Keratinocyte (primary cell): Measurements from ENCODE around the gene GRB2. TPM values are rescaled to one million over a fixed set of nuclear protein-coding genes. Genes with fewer than 3 reads are reported as not detected.

ENCODE experiments used
- DNase-seq: peaks from one replicate; pipeline ENCODE4 v3.0.0-alpha.2; 2011; ENCODE audit warnings: low read depth, missing footprints, low spot score
- FAIRE-seq: peaks from 2 replicates; lab custom pipeline; 2011; peaks lifted over from hg19 to GRCh38; lab: Jason Lieb, UNC
- H2AFZ ChIP-seq: 2 replicates; pipeline ENCODE4 v1.6.0; 2012; ENCODE audit warnings: low read length, control low read depth, inconsistent platforms; ENCODE audit not compliant: control insufficient read depth
- H3K27ac ChIP-seq: 2 replicates; pipeline ENCODE4 v1.5.1; 2011; ENCODE audit warnings: low read length; ENCODE audit not compliant: control insufficient read depth, insufficient read depth
- H3K27me3 ChIP-seq: 3 replicates; pipeline ENCODE4 v1.6.0; 2011; ENCODE audit warnings: low read length; ENCODE audit not compliant: control insufficient read depth, insufficient read depth; ENCODE audit errors: extremely low read depth
- H3K36me3 ChIP-seq, 2 experiments: 2 replicates in 1 of 2; 3 replicates in 1 of 2; pipeline ENCODE4 v1.5.1; 2011; ENCODE audit warnings: low read length in 2 of 2, mild to moderate bottlenecking in 1 of 2; ENCODE audit not compliant: control insufficient read depth in 2 of 2, insufficient read depth in 2 of 2; ENCODE audit errors: extremely low read depth in 1 of 2
- H3K4me1 ChIP-seq: 3 replicates; pipeline ENCODE4 v1.5.1; 2011; ENCODE audit warnings: low read length; ENCODE audit not compliant: control insufficient read depth, insufficient read depth; ENCODE audit errors: extremely low read depth
- H3K4me2 ChIP-seq: 3 replicates; pipeline ENCODE4 v1.6.0; 2011; ENCODE audit warnings: low read depth, low read length; ENCODE audit not compliant: control insufficient read depth, insufficient read depth; ENCODE audit errors: extremely low read depth
- H3K4me3 ChIP-seq, 3 experiments: fragments of 200-600 bp in 1 of 3; sonication (generic) in 1 of 3; 2 replicates in 2 of 3; 3 replicates in 1 of 3; pipeline ENCODE4 v1.5.1; 2011 to 2016; ENCODE audit warnings: low read length in 3 of 3, mild to moderate bottlenecking in 3 of 3, control low read depth in 2 of 3, inconsistent platforms in 1 of 3, low read depth in 1 of 3, mixed read lengths in 1 of 3, mixed run types in 1 of 3, moderate library complexity in 1 of 3; ENCODE audit not compliant: control insufficient read depth in 2 of 3, insufficient read depth in 2 of 3; ENCODE audit errors: extremely low read depth in 1 of 3
- H3K79me2 ChIP-seq: 2 replicates; pipeline ENCODE4 v1.6.0; 2012; ENCODE audit warnings: low read length; ENCODE audit not compliant: control insufficient read depth, insufficient read depth
- H3K9ac ChIP-seq: 3 replicates; pipeline ENCODE4 v1.6.0; 2011; ENCODE audit warnings: low read length; ENCODE audit not compliant: control insufficient read depth, insufficient read depth; ENCODE audit errors: extremely low read depth
- H3K9me1 ChIP-seq: 3 replicates; pipeline ENCODE4 v1.6.0; 2011; ENCODE audit warnings: low read length; ENCODE audit not compliant: control insufficient read depth, insufficient read depth; ENCODE audit errors: extremely low read depth
- H3K9me3 ChIP-seq: 2 replicates; pipeline ENCODE4 v1.5.1; 2012; ENCODE audit warnings: low read depth, low read length; ENCODE audit not compliant: control insufficient read depth
- H4K20me1 ChIP-seq: 3 replicates; pipeline ENCODE4 v1.6.0; 2011; ENCODE audit warnings: low read length; ENCODE audit not compliant: control insufficient read depth, insufficient read depth; ENCODE audit errors: extremely low read depth
- CTCF ChIP-seq, 3 experiments: IDR thresholded peaks in 1 of 3; conservative IDR thresholded peaks in 1 of 3; optimal IDR thresholded peaks in 1 of 3; 2 replicates in 2 of 3; 3 replicates in 1 of 3; pipeline versions ENCODE3 to v1.5.1; 2011; ENCODE audit warnings: low read length in 3 of 3, mild to moderate bottlenecking in 3 of 3, moderate library complexity in 2 of 3, control low read depth in 1 of 3, inconsistent platforms in 1 of 3; ENCODE audit not compliant: insufficient read depth in 2 of 3; ENCODE audit errors: extremely low read depth in 1 of 3
- EZH2 ChIP-seq: IDR thresholded peaks from one replicate; pipeline ENCODE4 v1.6.1; 2012; ENCODE audit warnings: inconsistent platforms, mild to moderate bottlenecking, low read length, moderate library complexity
- dilution Hi-C: fragments of 300-500 bp; cut with MboI; formaldehyde crosslinking; loops from one replicate; pipeline ENCODE4 v1.7.0; 2020; ENCODE audit warnings: low sequenced_read_pairs; ENCODE audit not compliant: extremely low pct_ligation_motif_present
- polyA plus RNA-seq, 5 experiments: library from polyadenylated mRNA; depleted of rRNA in 3 of 5; stranded (reverse) in 3 of 5; stranded (forward) in 1 of 5; unstranded in 1 of 5; fragments of >200 nt; gene quantifications; 1 replicate in 1 of 5; 2 replicates in 3 of 5; 3 replicates in 1 of 5; pipeline versions ENCODE4 v1.2.1 to v1.2.3, GENCODE V29; 2011 to 2012; ENCODE audit warnings: missing spikeins in 2 of 5, low read depth in 1 of 5, low replicate concordance in 1 of 5
- small RNA-seq, 3 experiments: library from RNA; depleted of rRNA; stranded (forward); fragments of <200 nt; gene quantifications; one replicate each; pipeline ENCODE3, GENCODE V24; 2012; ENCODE audit warnings: low read depth in 3 of 3, low replicate concordance in 1 of 3; ENCODE audit not compliant: insufficient read length in 3 of 3

Gene GRB2
- polyA plus RNA-seq, 1 donor (not counting 4 experiments of a cell fraction or from before 2014, with no cell fraction given) = 62.0 TPM

GRCh38 chr17:75270218-75270965 lies 135.1 kb downstream of the GRB2 start:
- Histone ChIP-seq H3K4me1 (peaks cover 20% of the 10 kb centered on the region), H3K9ac (peak overlapping the region; percentile 75), H4K20me1 (no peaks in the 10 kb centered on the region), H3K9me1 (peaks cover 2% of the 10 kb centered on the region), H3K9me3 (no peaks in the 10 kb centered on the region), H2AFZ (peak overlapping the region; percentile 71), H3K27me3 (no peaks in the 10 kb centered on the region), H3K79me2 (no peaks in the 10 kb centered on the region), H3K27ac (peak overlapping the region; percentile 41), H3K4me2 (peak overlapping the region; percentile 84), H3K36me3 (peaks cover 17 to 20% of the 10 kb centered on the region in 2 experiments), H3K4me3 (peak overlapping the region; percentile 70 to 89 (median 72))
- FAIRE-seq (no peak), DNase-seq (no peak)
- dilution Hi-C loops = no loop called here
- TF ChIP-seq CTCF (optimal IDR thresholded peaks at IDR 0.05 in 1 of 3, IDR thresholded peaks at IDR 0.05 in 1 of 3, conservative IDR thresholded peaks at IDR 0.05 in 1 of 3; ENCODE audit: extremely low read depth in 1 of 3, insufficient read depth in 2 of 3, low read length in 3 of 3) (peak; percentile 37 to 48 (median 38)), EZH2 (no peak)

GRCh38 chr17:75269844-75270217 lies 135.6 kb downstream of the GRB2 start:
- no peak for FAIRE-seq
- TF ChIP-seq CTCF (optimal IDR thresholded peaks at IDR 0.05 in 1 of 3, IDR thresholded peaks at IDR 0.05 in 1 of 3, conservative IDR thresholded peaks at IDR 0.05 in 1 of 3; ENCODE audit: extremely low read depth in 1 of 3, insufficient read depth in 2 of 3, low read length in 3 of 3) (no peak), EZH2 (no peak)
- Histone ChIP-seq H3K4me2 (peak overlapping the region; percentile 84), H4K20me1 (no peaks in the 10 kb centered on the region), H3K79me2 (no peaks in the 10 kb centered on the region), H3K27me3 (no peaks in the 10 kb centered on the region), H3K9me1 (no peaks in the 10 kb centered on the region), H3K9ac (peak overlapping the region; percentile 75), H3K27ac (peak overlapping the region; percentile 41), H2AFZ (peak overlapping the region; percentile 51), H3K36me3 (peaks cover 18 to 22% of the 10 kb centered on the region in 2 experiments), H3K4me3 (peak overlapping the region; percentile 70 to 89 (median 72)), H3K4me1 (peaks cover 20% of the 10 kb centered on the region), H3K9me3 (no peaks in the 10 kb centered on the region)
- dilution Hi-C loops = no loop called here
- no peak for DNase-seq

Small RNA genes lying within 50 kb of the gene (small RNA-seq; reads per million reads assigned to genes)
- gene MIR3678 (0 to 0.33 (median 0) reads per million in 3 experiments), gene RF00019 (0 reads per million in 3 experiments), gene RNU6-938P (0 reads per million in 3 experiments)

Other genes starting within 250 kb of the GRB2 start
- gene SUMO2, start 222.7 kb downstream of the GRB2 start, polyA plus RNA-seq = 107 to 393 TPM (median 230 TPM) in 3 replicates
- 64.2 to 66.9 TPM (median 64.4 TPM) in 3 replicates for gene NUP85, start 200.0 kb downstream of the GRB2 start, polyA plus RNA-seq
- gene GGA3, start 144.1 kb downstream of the GRB2 start, polyA plus RNA-seq = 22.3 to 25.2 TPM (median 22.7 TPM) in 3 replicates
- gene MRPS7, start 143.8 kb downstream of the GRB2 start, polyA plus RNA-seq = 62.8 to 79.0 TPM (median 71.5 TPM) in 3 replicates
- gene MIF4GD, start 134.4 kb downstream of the GRB2 start, polyA plus RNA-seq = 15.9 to 18.1 TPM (median 18.0 TPM) in 3 replicates
- 7.0 to 8.7 TPM (median 8.3 TPM) in 3 replicates for gene SLC25A19, start 116.2 kb downstream of the GRB2 start, polyA plus RNA-seq
- 11.7 to 25.1 TPM (median 13.6 TPM) in 3 replicates for gene TMEM94, start 51.0 kb upstream of the GRB2 start, polyA plus RNA-seq
- 3.7 to 6.1 TPM (median 6.0 TPM) in 3 replicates for gene CASKIN2, start 109.9 kb upstream of the GRB2 start, polyA plus RNA-seq
- 18.4 to 29.7 TPM (median 24.1 TPM) in 3 replicates for gene TSEN54, start 110.8 kb upstream of the GRB2 start, polyA plus RNA-seq
- gene LLGL2, start 120.0 kb upstream of the GRB2 start, polyA plus RNA-seq = 13.8 to 28.2 TPM (median 14.9 TPM) in 3 replicates
- gene MYO15B, start 182.1 kb upstream of the GRB2 start, polyA plus RNA-seq = 0.01 to 0.35 TPM (median 0.14 TPM) in 3 replicates
- 0.15 to 0.59 TPM (median 0.24 TPM) in 3 replicates for gene SMIM5, start 227.8 kb upstream of the GRB2 start, polyA plus RNA-seq